Upper lobe of left lung (tissue), 6 donors: ENCODE results near the gene ZFAND4. TPM values are rescaled to one million over a fixed set of nuclear protein-coding genes. Genes with fewer than 3 reads are reported as not detected.
"Not testable (repeated sequence)": the region's sequence is repeated elsewhere in the genome, so short reads cannot be mapped to it uniquely, and the experiment has no call there.

Source experiments
- ATAC-seq, 2 donors: fragments of 200-7000 bp; cut with Tn5 transposase; one replicate each; pipeline ENCODE4 v1.9.1; 2022; ENCODE audit warnings: mild to moderate bottlenecking in 2 of 2, moderate library complexity in 2 of 2; ENCODE audit not compliant: low FRiP score in 2 of 2
- DNase-seq, 2 donors: peaks; one replicate each; pipeline ENCODE4 v3.0.0-alpha.2; 2019 to 2020
- H3K27ac ChIP-seq, 4 donors: fragments of 200-600 bp; sonication (generic); one replicate each; pipeline ENCODE4 v1.5.1; 2016 to 2019
- H3K27me3 ChIP-seq, 4 donors: fragments of 200-600 bp; sonication (generic); one replicate each; pipeline ENCODE4 v1.5.1; 2017 to 2019
- H3K36me3 ChIP-seq, 4 donors: fragments of 200-600 bp; sonication (generic); one replicate each; pipeline ENCODE4 v1.5.1; 2016 to 2019
- H3K4me1 ChIP-seq, 4 donors: fragments of 200-600 bp; sonication (generic); one replicate each; pipeline ENCODE4 v1.5.1; 2018 to 2019
- H3K4me3 ChIP-seq, 4 donors: fragments of 200-600 bp; sonication (generic); one replicate each; pipeline ENCODE4 v1.5.1; 2017 to 2019; ENCODE audit warnings: mild to moderate bottlenecking in 2 of 4, moderate library complexity in 1 of 4
- H3K9me3 ChIP-seq, 4 donors: fragments of 200-600 bp; sonication (generic); one replicate each; pipeline ENCODE4 v1.5.1; 2018 to 2019
- CTCF ChIP-seq, 6 experiments: fragments of 450-650 bp in 4 of 6; fragments of 200-600 bp in 2 of 6; sonication (generic) in 2 of 6; IDR thresholded peaks; one replicate each; pipeline ENCODE4 v1.5.1; 2016 to 2019; ENCODE audit warnings: antibody characterized with exemption in 6 of 6
- EP300 ChIP-seq, 4 donors: sonication (generic); formaldehyde crosslinking; IDR thresholded peaks; one replicate each; pipeline ENCODE4 v1.5.1; 2017; ENCODE audit warnings: antibody characterized with exemption in 4 of 4, control low read depth in 2 of 4
- POLR2A ChIP-seq, 4 donors: fragments of 450-650 bp; IDR thresholded peaks; one replicate each; pipeline ENCODE4 v1.5.1; 2016 to 2017; ENCODE audit warnings: antibody characterized with exemption in 4 of 4, mild to moderate bottlenecking in 2 of 4
- POLR2AphosphoS5 ChIP-seq, 2 donors: sonication (generic); formaldehyde crosslinking; IDR thresholded peaks; one replicate each; pipeline ENCODE4 v1.5.1; 2017; ENCODE audit warnings: antibody characterized with exemption in 2 of 2
- WGBS, 2 donors: methylation state at CpG; one replicate each; pipeline ENCODE4 v1.1.5; 2017 to 2018; 5-methylcytosine and 5-hydroxymethylcytosine counted together
- total RNA-seq, 6 donors: library from RNA; depleted of rRNA in 4 of 6; stranded (reverse); fragments of >200 nt in 4 of 6; gene quantifications; one replicate each; pipeline versions ENCODE4 v1.1.0 to v1.2.1, GENCODE V29; 2016 to 2021
- donor health status: DM: no; HTN: no; CAD: no; lungs with moderate emphysema.
- donor health status: DM: no; HTN: yes; CAD: no; lungs with severe emphysema.

ZFAND4 gene
- total RNA-seq, 6 donors from 2014 or later = 13.9 to 38.8 (median 18.7) TPM

- H3K36me3 ChIP-seq = no peaks in the 10 kb centered on the region
- DNase-seq (no peak), ATAC-seq (no peak)
- H3K27ac ChIP-seq = no peak overlapping the region
- H3K27me3 ChIP-seq = no peaks in the 10 kb centered on the region
- no peaks in the 10 kb centered on the region for H3K9me3 ChIP-seq
- peaks cover 7 to 18% (median 13%) of the 10 kb centered on the region in 4 donors for H3K4me1 ChIP-seq
- TF ChIP-seq POLR2AphosphoS5 (IDR thresholded peaks at IDR 0.05) (no peak), EP300 (IDR thresholded peaks at IDR 0.05) (no peak), CTCF (IDR thresholded peaks at IDR 0.05) (no peak), POLR2A (IDR thresholded peaks at IDR 0.05) (no peak)
- WGBS, 2 donors = 92 to 97% methylated on average over 3 of the region's 3 CpGs
- H3K4me3 ChIP-seq = no peak overlapping the region
These were observed 96.5 kb downstream of the ZFAND4 start for GRCh38 chr10:45575966-45576597.

GRCh38 chr10:45575032-45575761, 97.4 kb downstream of the ZFAND4 start:
- not testable (repeated sequence) for H3K4me3 ChIP-seq, H3K27ac ChIP-seq, DNase-seq, ATAC-seq, H3K36me3 ChIP-seq, H3K9me3 ChIP-seq, H3K27me3 ChIP-seq
- peaks cover 0 to 12% (median 6%) of the 10 kb centered on the region in 4 donors for H3K4me1 ChIP-seq
- 83 to 94% methylated on average over 11 of the region's 11 CpGs for WGBS, 2 donors

- TF ChIP-seq POLR2AphosphoS5 (IDR thresholded peaks at IDR 0.05) (no peak), POLR2A (IDR thresholded peaks at IDR 0.05) (no peak), CTCF (IDR thresholded peaks at IDR 0.05) (no peak), EP300 (IDR thresholded peaks at IDR 0.05) (no peak)
- H3K4me3 ChIP-seq = no peak overlapping the region
- no peaks in the 10 kb centered on the region for H3K4me1 ChIP-seq
- 92 to 96% methylated on average over 3 of the region's 3 CpGs for WGBS, 2 donors
- H3K36me3 ChIP-seq = no peaks in the 10 kb centered on the region
- no peaks in the 10 kb centered on the region for H3K27me3 ChIP-seq
- no peaks in the 10 kb centered on the region for H3K9me3 ChIP-seq
- no peak overlapping the region for H3K27ac ChIP-seq
- DNase-seq = no peak
- no peak for ATAC-seq
These were observed 103.1 kb downstream of the ZFAND4 start for GRCh38 chr10:45569471-45569870.

- Histone ChIP-seq H3K4me3 (no peak overlapping the region), H3K9me3 (no peaks in the 10 kb centered on the region), H3K36me3 (no peaks in the 10 kb centered on the region), H3K4me1 (no peaks in the 10 kb centered on the region), H3K27me3 (no peaks in the 10 kb centered on the region), H3K27ac (no peak overlapping the region)
- ATAC-seq (no peak), DNase-seq (no peak)
- WGBS, 2 donors = 91 to 95% methylated on average over 3 of the region's 3 CpGs
- no peak for TF ChIP-seq POLR2AphosphoS5 (IDR thresholded peaks at IDR 0.05)
- no peak for TF ChIP-seq EP300 (IDR thresholded peaks at IDR 0.05)
- TF ChIP-seq POLR2A (IDR thresholded peaks at IDR 0.05) = no peak
- no peak for TF ChIP-seq CTCF (IDR thresholded peaks at IDR 0.05)
These were observed 106.2 kb downstream of the ZFAND4 start for GRCh38 chr10:45566415-45566814.

Other genes starting within 250 kb of the ZFAND4 start
- gene WASHC2C, start 54.5 kb upstream of the ZFAND4 start, total RNA-seq = 10 to 100 TPM; 28.0 to 73.3 (median 44.2) TPM
- gene AGAP4, start 174.7 kb upstream of the ZFAND4 start, total RNA-seq = 10 to 100 TPM in 5 of 6 donors, 1 to 10 TPM in 1; 7.7 to 53.4 (median 12.7) TPM